Lung (tissue), 12 donors: ENCODE measurements around the gene SASH1. TPM values are rescaled to one million over a fixed set of nuclear protein-coding genes. Genes with fewer than 3 reads are reported as not detected.

ENCODE experiments used
- ATAC-seq: fragments of 200-7000 bp; cut with Tn5 transposase; one replicate; pipeline ENCODE4 v1.9.1; 2020; ENCODE audit warnings: moderate number of reproducible peaks; ENCODE audit not compliant: insufficient read depth, low FRiP score
- DNase-seq, 3 donors: peaks; one replicate each; pipeline ENCODE4 v3.0.0-alpha.2; 2013 to 2017
- H3K27ac ChIP-seq, 2 donors: one replicate each; pipeline ENCODE4 v1.5.1; 2013; ENCODE audit warnings: mild to moderate bottlenecking in 2 of 2, moderate library complexity in 2 of 2, control low read depth in 1 of 2, inconsistent platforms in 1 of 2, low read depth in 1 of 2, low read length in 1 of 2
- H3K27me3 ChIP-seq, 3 donors: one replicate each; pipeline ENCODE4 v1.5.1; 2013; ENCODE audit warnings: low read length in 2 of 3; ENCODE audit not compliant: control insufficient read depth in 3 of 3, insufficient read depth in 3 of 3
- H3K36me3 ChIP-seq, 4 donors: one replicate each; pipeline ENCODE4 v1.5.1; 2013; ENCODE audit warnings: low read length in 4 of 4, mild to moderate bottlenecking in 1 of 4, moderate library complexity in 1 of 4; ENCODE audit not compliant: control insufficient read depth in 4 of 4, insufficient read depth in 4 of 4
- H3K4me1 ChIP-seq, 5 donors: one replicate each; pipeline ENCODE4 v1.5.1; 2013; ENCODE audit warnings: low read length in 5 of 5, mild to moderate bottlenecking in 2 of 5, moderate library complexity in 1 of 5; ENCODE audit not compliant: control insufficient read depth in 5 of 5, insufficient read depth in 5 of 5
- H3K4me3 ChIP-seq: one replicate; pipeline ENCODE4 v1.5.1; 2013; ENCODE audit warnings: mild to moderate bottlenecking, control low read depth, moderate library complexity
- H3K9ac ChIP-seq, 2 donors: one replicate each; pipeline ENCODE4 v1.5.1; 2013; ENCODE audit warnings: low read length in 2 of 2, control low read depth in 1 of 2; ENCODE audit not compliant: insufficient read depth in 1 of 2
- H3K9me3 ChIP-seq, 4 donors: one replicate each; pipeline ENCODE4 v1.5.1; 2013; ENCODE audit warnings: low read length in 3 of 4, mild to moderate bottlenecking in 1 of 4, moderate library complexity in 1 of 4; ENCODE audit not compliant: control insufficient read depth in 4 of 4, insufficient read depth in 3 of 4
- CTCF ChIP-seq: IDR thresholded peaks from 2 replicates; pipeline ENCODE4 v1.5.1; 2012; ENCODE audit warnings: mild to moderate bottlenecking; ENCODE audit errors: control extremely low read depth, extremely low read depth
- WGBS, 2 donors: extraction: QIAGEN DNeasy Blood & Tissue Kit; methylation state at CpG; one replicate each; pipeline ENCODE4 v1.1.7; 2013; 5-methylcytosine and 5-hydroxymethylcytosine counted together
- polyA plus RNA-seq, 2 donors: library from polyadenylated mRNA; stranded (reverse); fragments of 200-250 nt; gene quantifications; one replicate each; pipeline ENCODE4 v1.2.1, GENCODE V29; 2013
- total RNA-seq, 2 donors: library from RNA; depleted of rRNA in 1 of 2; stranded (reverse); fragments of >200 nt in 1 of 2; gene quantifications; one replicate each; pipeline ENCODE4 v1.2.1, GENCODE V29; 2014 to 2021
- donor health status: control.
- donor health status: control.
- donor health status: Bipolar disorder and iron deficiency.
- donor health status: healthy.
- donor health status: DM: yes; HTN: yes; CAD: no.

The SASH1 gene
- total and polyA plus RNA-seq, 4 donors: 18.8 to 114 (median 42.2) TPM

GRCh38 chr6:148407372-148407771 is 64.7 kb downstream of the SASH1 start:
- 71 to 77% methylated on average over 7 of the region's 7 CpGs for WGBS, 2 donors
- no peak for TF ChIP-seq CTCF
- H3K9me3 ChIP-seq: no peaks in the 10 kb centered on the region
- H3K9ac ChIP-seq: no peak overlapping the region
- peaks cover 4 to 15% (median 8%) of the 10 kb centered on the region in 5 donors for H3K4me1 ChIP-seq
- H3K36me3 ChIP-seq: peaks cover 0 to 1% (median 0%) of the 10 kb centered on the region in 4 donors
- H3K4me3 ChIP-seq: no peak overlapping the region
- ATAC-seq (peak; percentile 53), DNase-seq (peak in 2 of 3 donors; percentile 35 to 68)
- H3K27ac ChIP-seq: no peak overlapping the region
- no peaks in the 10 kb centered on the region for H3K27me3 ChIP-seq

GRCh38 chr6:148413321-148414091 is 70.9 kb downstream of the SASH1 start:
- no peak for DNase-seq
- Histone ChIP-seq H3K36me3 (peaks cover 0 to 1% (median 0%) of the 10 kb centered on the region in 4 donors), H3K9ac (no peak overlapping the region), H3K4me3 (no peak overlapping the region), H3K27me3 (no peaks in the 10 kb centered on the region), H3K4me1 (peaks cover 0 to 20% (median 10%) of the 10 kb centered on the region in 5 donors), H3K9me3 (no peaks in the 10 kb centered on the region), H3K27ac (peak overlapping the region in 1 of 2 donors; percentile 5)
- no peak for ATAC-seq
- no peak for TF ChIP-seq CTCF
- 95 to 96% methylated on average over 12 of the region's 12 CpGs for whole genome bisulfite sequencing, 2 donors

GRCh38 chr6:148414092-148414489 is 71.5 kb downstream of the SASH1 start:
- Histone ChIP-seq H3K27ac (no peak overlapping the region), H3K9me3 (no peaks in the 10 kb centered on the region), H3K27me3 (no peaks in the 10 kb centered on the region), H3K36me3 (no peaks in the 10 kb centered on the region), H3K4me3 (no peak overlapping the region), H3K4me1 (peaks cover 0 to 20% (median 10%) of the 10 kb centered on the region in 5 donors), H3K9ac (no peak overlapping the region)
- ATAC-seq (no peak), DNase-seq (no peak)
- WGBS, 2 donors: 94 to 98% methylated on average over 3 of the region's 3 CpGs
- no peak for TF ChIP-seq CTCF

- Histone ChIP-seq H3K4me3 (no peak overlapping the region), H3K27me3 (no peaks in the 10 kb centered on the region), H3K36me3 (no peaks in the 10 kb centered on the region), H3K4me1 (peaks cover 0 to 24% (median 10%) of the 10 kb centered on the region in 5 donors), H3K27ac (no peak overlapping the region), H3K9ac (no peak overlapping the region), H3K9me3 (no peaks in the 10 kb centered on the region)
- TF ChIP-seq CTCF: no peak
- no peak for DNase-seq
- 46 to 73% methylated on average over 3 of the region's 3 CpGs for WGBS, 2 donors
- ATAC-seq: peak; percentile 80
Measured at GRCh38 chr6:148414836-148415235, 72.2 kb downstream of the SASH1 start.
